ENCODE results near the gene RPL29. TPM values are rescaled to one million over a fixed set of nuclear protein-coding genes. Genes with fewer than 3 reads are reported as not detected.

The RPL29 gene
- total RNA-seq, 4 donors from 2014 or later: 1,723 to 2,189 (median 1,972) TPM

- no peak for DNase-seq (ENCODE audit: low spot score)
- ATAC-seq (ENCODE audit: low FRiP score): no peak
- TF ChIP-seq CTCF (IDR thresholded peaks at IDR 0.05): no peak
These were observed 50.5 kb downstream of the RPL29 start for GRCh38 chr3:51945031-51945840.

GRCh38 chr3:51944451-51945021, 51.2 kb downstream of the RPL29 start:
- DNase-seq (ENCODE audit: low spot score) (no peak), ATAC-seq (ENCODE audit: low FRiP score) (no peak)
- no peak for TF ChIP-seq CTCF (IDR thresholded peaks at IDR 0.05)

Small RNA genes within 50 kb of the gene (small RNA-seq; reads per million reads assigned to genes)
- gene AC115284.1: not detected

Other genes with a start within 250 kb of the RPL29 start
- gene IQCF6, start 216.7 kb downstream of the RPL29 start, total RNA-seq: not detected
- gene IQCF2, start 134.3 kb downstream of the RPL29 start, total RNA-seq: not detected
- not detected for gene IQCF5, start 120.3 kb downstream of the RPL29 start, total RNA-seq
- not detected for gene IQCF1, start 92.5 kb downstream of the RPL29 start, total RNA-seq
- 10 to 100 TPM; 19.2 to 55.8 (median 21.3) TPM for gene RRP9, start 54.0 kb downstream of the RPL29 start, total RNA-seq
- gene PARP3, start 53.5 kb downstream of the RPL29 start, total RNA-seq: 10 to 100 TPM; 19.2 to 23.9 (median 22.8) TPM
- gene GPR62, start 40.5 kb downstream of the RPL29 start, total RNA-seq: under 1 TPM in 3 of 4 donors, not detected in 1; 0.19 to 0.37 (median 0.24) TPM
- 10 to 100 TPM; 21.4 to 84.0 (median 23.4) TPM for gene PCBP4, start 28.4 kb downstream of the RPL29 start, total RNA-seq
- gene ABHD14B, start 21.8 kb downstream of the RPL29 start, total RNA-seq: 10 to 100 TPM; 57.3 to 87.1 (median 80.9) TPM
- 10 to 100 TPM; 19.0 to 53.4 (median 24.5) TPM for gene ABHD14A, start 20.8 kb downstream of the RPL29 start, total RNA-seq
- gene ACY1, start 12.4 kb downstream of the RPL29 start, total RNA-seq: 10 to 100 TPM; 34.0 to 57.7 (median 52.1) TPM
- 10 to 100 TPM in 3 of 4 donors, 1 to 10 TPM in 1; 5.5 to 22.2 (median 16.8) TPM for gene DUSP7, start 60.7 kb upstream of the RPL29 start, total RNA-seq
- gene POC1A, start 158.5 kb upstream of the RPL29 start, total RNA-seq: 1 to 10 TPM in 3 of 4 donors, under 1 TPM in 1; 0.65 to 2.0 (median 1.2) TPM
- gene ALAS1, start 202.3 kb upstream of the RPL29 start, total RNA-seq: 10 to 100 TPM; 29.3 to 79.7 (median 31.0) TPM
- gene TLR9, start 229.8 kb upstream of the RPL29 start, total RNA-seq: under 1 TPM in 1 of 4 donors, not detected in 3; 0.19 TPM
- gene TWF2, start 243.3 kb upstream of the RPL29 start, total RNA-seq: 100 to 1,000 TPM in 1 of 4 donors, 10 to 100 TPM in 3; 50.1 to 116 (median 78.3) TPM
- 10 to 100 TPM; 17.0 to 32.2 (median 23.9) TPM for gene PPM1M, start 249.9 kb upstream of the RPL29 start, total RNA-seq